ENCODE data around the gene NRG3.

GRCh38 chr10:82643601-82644000 is 768.6 kb downstream of the NRG3 start:
- TF ChIP-seq POLR2AphosphoS5 (IDR thresholded peaks at IDR 0.05; ENCODE audit: borderline replicate concordance, low read depth, low read length), result no peak
- no peak for TF ChIP-seq EZH2 (IDR thresholded peaks at IDR 0.05)

Measured in SK-N-MC (cell line).